ENCODE measurements around the gene PPP1R26. TPM values are rescaled to one million over a fixed set of nuclear protein-coding genes. Genes with fewer than 3 reads are reported as not detected.

Gene PPP1R26
- total and polyA plus RNA-seq, 2 of the 4 experiments (the other 2 are of a cell fraction) = 3.8 to 5.6 TPM

DNA sequence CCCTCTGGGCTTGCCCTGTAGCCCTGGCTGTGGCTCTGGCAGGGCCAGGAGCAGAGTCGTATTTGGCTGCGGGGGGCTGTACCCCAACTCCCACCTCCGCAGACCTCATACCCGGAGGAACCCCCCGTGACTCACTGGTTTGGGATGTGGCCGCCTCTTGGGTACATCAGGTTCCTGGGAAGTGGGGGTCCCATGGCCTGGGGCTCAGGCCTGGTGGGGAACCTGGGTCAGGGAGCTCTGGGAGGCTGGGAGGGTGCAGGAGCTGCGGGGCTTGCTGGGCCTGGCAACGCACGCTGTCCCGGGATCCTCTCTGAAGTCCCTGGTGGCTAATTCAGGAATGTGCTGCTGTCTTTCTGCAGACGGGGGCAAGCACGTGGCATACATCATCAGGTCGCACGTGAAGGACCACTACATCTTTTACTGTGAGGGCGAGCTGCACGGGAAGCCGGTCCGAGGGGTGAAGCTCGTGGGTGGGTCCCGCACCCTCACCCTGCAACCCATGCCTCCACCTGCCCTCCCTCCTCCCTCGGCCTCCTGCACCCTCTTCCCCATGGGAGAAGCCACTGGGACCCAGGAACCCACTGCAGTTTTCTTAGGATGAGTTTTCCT is 44.0 kb downstream of the PPP1R26 start:
- H3K36me3 ChIP-seq (ENCODE audit: control insufficient read depth, insufficient read depth, low read length) = no peaks in the 10 kb centered on the region
- DNase-seq (no peak), ATAC-seq (ENCODE audit: low read depth) (no peak)
- WGBS, 2 experiments (ENCODE audit: extremely low coverage in 2 of 2, insufficient read length in 1 of 2) = 43% methylated on average over 6 of the region's 21 CpGs; no CpG with 5 or more reads in 1 of the 2 experiments
- H3K9me1 ChIP-seq (ENCODE audit: insufficient read depth, low read length) = no peaks in the 10 kb centered on the region
- no peak overlapping the region for H2BK5ac ChIP-seq (ENCODE audit: low read depth, low read length, poor library complexity, severe bottlenecking)
- H2BK20ac ChIP-seq (ENCODE audit: low read depth, low read length) = no peak overlapping the region
- no peak overlapping the region for H4K8ac ChIP-seq (ENCODE audit: low read depth in 2 of 2, low read length in 2 of 2)
- no peaks in the 10 kb centered on the region for H3K4me1 ChIP-seq (ENCODE audit: control insufficient read depth, insufficient read depth, low read length)
- H2BK120ac ChIP-seq (ENCODE audit: low read depth, low read length) = no peak overlapping the region
- H3K9ac ChIP-seq (ENCODE audit: low read depth, low read length) = no peak overlapping the region
- H3K79me1 ChIP-seq (ENCODE audit: low read depth in 1 of 2, low read length in 2 of 2) = no peaks in the 10 kb centered on the region
- BruUV-seq (replicated peaks) = no TSS peak
- no peak overlapping the region for H3K4me2 ChIP-seq (ENCODE audit: low read depth, low read length)
- no peaks in the 10 kb centered on the region for H3K9me3 ChIP-seq (ENCODE audit: control insufficient read depth, insufficient read depth, low read length)
- dilution Hi-C loops (cut with HindIII; ENCODE audit: low sequenced_read_pairs, unreplicated experiment) = no loop called here
- no peak overlapping the region for H4K5ac ChIP-seq (ENCODE audit: low read depth, low read length)
- H3K27ac ChIP-seq (ENCODE audit: insufficient read depth, low read length) = no peak overlapping the region
- H3K14ac ChIP-seq (replicated peaks; ENCODE audit: low read depth, low read length) = no peak overlapping the region
- no peak overlapping the region for H3K56ac ChIP-seq (ENCODE audit: extremely low read depth, insufficient read depth, low read length)
- no peak overlapping the region for H3K4me3 ChIP-seq (ENCODE audit: insufficient read depth, low read depth, low read length)
- H2AFZ ChIP-seq (replicated peaks; ENCODE audit: low read length, poor library complexity) = no peak overlapping the region
- no peak overlapping the region for H2AK9ac ChIP-seq (replicated peaks; ENCODE audit: low read depth, low read length, poor library complexity)
- H3K18ac ChIP-seq (ENCODE audit: low read depth, low read length) = no peak overlapping the region
- CTCF ChIA-PET = no interaction called here
- no peak overlapping the region for H3K4ac ChIP-seq (ENCODE audit: low read depth, low read length)
- no peak overlapping the region for H2AK5ac ChIP-seq (ENCODE audit: low read depth, low read length)
- intact Hi-C loops (cut with micrococcal nuclease) = no loop called here
- TF ChIP-seq CEBPB (IDR thresholded peaks at IDR 0.05; ENCODE audit: low read depth, low read length) = no peak
- TF ChIP-seq, protein P1, sequence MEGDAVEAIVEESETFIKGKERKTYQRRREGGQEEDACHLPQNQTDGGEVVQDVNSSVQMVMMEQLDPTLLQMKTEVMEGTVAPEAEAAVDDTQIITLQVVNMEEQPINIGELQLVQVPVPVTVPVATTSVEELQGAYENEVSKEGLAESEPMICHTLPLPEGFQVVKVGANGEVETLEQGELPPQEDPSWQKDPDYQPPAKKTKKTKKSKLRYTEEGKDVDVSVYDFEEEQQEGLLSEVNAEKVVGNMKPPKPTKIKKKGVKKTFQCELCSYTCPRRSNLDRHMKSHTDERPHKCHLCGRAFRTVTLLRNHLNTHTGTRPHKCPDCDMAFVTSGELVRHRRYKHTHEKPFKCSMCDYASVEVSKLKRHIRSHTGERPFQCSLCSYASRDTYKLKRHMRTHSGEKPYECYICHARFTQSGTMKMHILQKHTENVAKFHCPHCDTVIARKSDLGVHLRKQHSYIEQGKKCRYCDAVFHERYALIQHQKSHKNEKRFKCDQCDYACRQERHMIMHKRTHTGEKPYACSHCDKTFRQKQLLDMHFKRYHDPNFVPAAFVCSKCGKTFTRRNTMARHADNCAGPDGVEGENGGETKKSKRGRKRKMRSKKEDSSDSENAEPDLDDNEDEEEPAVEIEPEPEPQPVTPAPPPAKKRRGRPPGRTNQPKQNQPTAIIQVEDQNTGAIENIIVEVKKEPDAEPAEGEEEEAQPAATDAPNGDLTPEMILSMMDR (conservative IDR thresholded peaks at IDR 0.05; ENCODE audit: low read depth, low read length) = no peak
- TF ChIP-seq BHLHE40 (IDR thresholded peaks at IDR 0.05; ENCODE audit: low read depth, low read length) = no peak
- TF ChIP-seq RFX5 (IDR thresholded peaks at IDR 0.05; ENCODE audit: low read depth, low read length) = no peak
- TF ChIP-seq RAD21 (IDR thresholded peaks at IDR 0.05; ENCODE audit: low read length) = no peak
- TF ChIP-seq SMC3 (IDR thresholded peaks at IDR 0.05; ENCODE audit: low read depth, low read length) = no peak
- TF ChIP-seq MAFK (IDR thresholded peaks at IDR 0.05; ENCODE audit: low read depth, low read length) = no peak
- TF ChIP-seq, protein P2, sequence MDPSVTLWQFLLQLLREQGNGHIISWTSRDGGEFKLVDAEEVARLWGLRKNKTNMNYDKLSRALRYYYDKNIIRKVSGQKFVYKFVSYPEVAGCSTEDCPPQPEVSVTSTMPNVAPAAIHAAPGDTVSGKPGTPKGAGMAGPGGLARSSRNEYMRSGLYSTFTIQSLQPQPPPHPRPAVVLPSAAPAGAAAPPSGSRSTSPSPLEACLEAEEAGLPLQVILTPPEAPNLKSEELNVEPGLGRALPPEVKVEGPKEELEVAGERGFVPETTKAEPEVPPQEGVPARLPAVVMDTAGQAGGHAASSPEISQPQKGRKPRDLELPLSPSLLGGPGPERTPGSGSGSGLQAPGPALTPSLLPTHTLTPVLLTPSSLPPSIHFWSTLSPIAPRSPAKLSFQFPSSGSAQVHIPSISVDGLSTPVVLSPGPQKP (IDR thresholded peaks at IDR 0.05; ENCODE audit: borderline replicate concordance, low read depth, low read length) = no peak
- TF ChIP-seq MAZ (IDR thresholded peaks at IDR 0.05; ENCODE audit: borderline replicate concordance, low read depth, low read length) = no peak
- no peak for TF ChIP-seq MXI1 (IDR thresholded peaks at IDR 0.05; ENCODE audit: borderline replicate concordance, low read depth, low read length)
- TF ChIP-seq FOS (IDR thresholded peaks at IDR 0.05; ENCODE audit: low read depth, low read length) = no peak
- TF ChIP-seq NFE2L2 (IDR thresholded peaks at IDR 0.05; ENCODE audit: low read depth, low read length) = no peak
- no peak for TF ChIP-seq CHD1 (IDR thresholded peaks at IDR 0.05; ENCODE audit: low read depth, low read length)
- no peak for TF ChIP-seq RCOR1 (IDR thresholded peaks at IDR 0.05; ENCODE audit: insufficient replicate concordance, low read length)
- TF ChIP-seq, protein P3, sequence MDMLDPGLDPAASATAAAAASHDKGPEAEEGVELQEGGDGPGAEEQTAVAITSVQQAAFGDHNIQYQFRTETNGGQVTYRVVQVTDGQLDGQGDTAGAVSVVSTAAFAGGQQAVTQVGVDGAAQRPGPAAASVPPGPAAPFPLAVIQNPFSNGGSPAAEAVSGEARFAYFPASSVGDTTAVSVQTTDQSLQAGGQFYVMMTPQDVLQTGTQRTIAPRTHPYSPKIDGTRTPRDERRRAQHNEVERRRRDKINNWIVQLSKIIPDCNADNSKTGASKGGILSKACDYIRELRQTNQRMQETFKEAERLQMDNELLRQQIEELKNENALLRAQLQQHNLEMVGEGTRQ (IDR thresholded peaks at IDR 0.05; ENCODE audit: low read depth, low read length) = no peak
- no peak for TF ChIP-seq POLR2A (IDR thresholded peaks at IDR 0.05; ENCODE audit: low read depth, low read length)
- no peak overlapping the region for H2BK15ac ChIP-seq (ENCODE audit: low read depth, low read length)
- no peaks in the 10 kb centered on the region; the same call in none of the 2 replicates for H3K27me3 ChIP-seq (ENCODE audit: control insufficient read depth, insufficient read depth, low read length)
- H4K20me1 ChIP-seq (ENCODE audit: insufficient read depth, low read length) = no peaks in the 10 kb centered on the region
- no peak overlapping the region for H3K23ac ChIP-seq (ENCODE audit: low read depth, low read length)
- no peak overlapping the region for H4K91ac ChIP-seq (ENCODE audit: insufficient read depth, low read depth, low read length)
- POLR2A ChIA-PET (ENCODE audit: unreplicated experiment) = no interaction called here
- in situ Hi-C loops (cut with MboI; ENCODE audit: low sequenced_read_pairs) = no loop called here
